SK-N-MC (cell line): ENCODE results near the gene NOP16.

Experiments used
- DNase-seq: peaks from one replicate; pipeline ENCODE4 v3.0.0-alpha.2; 2011; ENCODE audit warnings: low read depth, low spot score
- H3K27ac ChIP-seq: fragments of 200-600 bp; sonication (generic); 2 replicates; pipeline ENCODE4 v1.5.1; 2016; ENCODE audit warnings: mixed run types
- H3K36me3 ChIP-seq: fragments of 200-600 bp; sonication (generic); 2 replicates; pipeline ENCODE4 v1.6.1; 2017; ENCODE audit warnings: antibody characterized with exemption, low read length, mixed read lengths; ENCODE audit not compliant: insufficient read depth
- H3K4me3 ChIP-seq: fragments of 200-600 bp; sonication (generic); 2 replicates; pipeline ENCODE4 v1.5.1; 2016
- H3K9ac ChIP-seq: fragments of 200-600 bp; sonication (generic); 2 replicates; pipeline ENCODE4 v1.8.0; 2017; ENCODE audit warnings: mixed run types, mixed read lengths; ENCODE audit not compliant: insufficient read length
- H3K9me3 ChIP-seq: fragments of 200-600 bp; sonication (generic); 2 replicates; pipeline ENCODE4 v1.6.1; 2017; ENCODE audit warnings: low read depth, mild to moderate bottlenecking, antibody characterized with exemption, low read length, moderate library complexity, mixed read lengths
- EZH2 ChIP-seq: fragments of 200-600 bp; sonication (generic); IDR thresholded peaks from one replicate; pipeline ENCODE4 v1.6.1; 2017; ENCODE audit warnings: antibody characterized with exemption
- FOXP2 ChIP-seq: optimal IDR thresholded peaks from 2 replicates; pipeline ENCODE3; 2011; ENCODE audit warnings: mild to moderate bottlenecking, moderate library complexity; ENCODE audit not compliant: insufficient read depth; ENCODE audit errors: extremely low read length, control extremely low read depth
- POLR2AphosphoS5 ChIP-seq: IDR thresholded peaks from 2 replicates; pipeline ENCODE4 v1.6.1; 2012; ENCODE audit warnings: mild to moderate bottlenecking, low read depth, low read length, borderline replicate concordance

The NOP16 gene

GRCh38 chr5:176406436-176407052 lies 18.1 kb upstream of the NOP16 start:
- H3K27ac ChIP-seq, result no peak overlapping the region
- TF ChIP-seq FOXP2, result no peak
- TF ChIP-seq POLR2AphosphoS5, result no peak
- no peak for TF ChIP-seq EZH2
- H3K36me3 ChIP-seq, result no peaks in the 10 kb centered on the region
- H3K9me3 ChIP-seq, result no peaks in the 10 kb centered on the region
- no peak for DNase-seq
- no peak overlapping the region for H3K4me3 ChIP-seq
- H3K9ac ChIP-seq, result no peak overlapping the region

GRCh38 chr5:176405656-176406435 lies 17.4 kb upstream of the NOP16 start:
- H3K9ac ChIP-seq, result no peak overlapping the region
- no peak for TF ChIP-seq EZH2
- TF ChIP-seq FOXP2, result no peak
- no peak for TF ChIP-seq POLR2AphosphoS5
- no peaks in the 10 kb centered on the region for H3K9me3 ChIP-seq
- H3K36me3 ChIP-seq, result no peaks in the 10 kb centered on the region
- no peak overlapping the region for H3K4me3 ChIP-seq
- DNase-seq, result no peak
- H3K27ac ChIP-seq, result no peak overlapping the region

DNA sequence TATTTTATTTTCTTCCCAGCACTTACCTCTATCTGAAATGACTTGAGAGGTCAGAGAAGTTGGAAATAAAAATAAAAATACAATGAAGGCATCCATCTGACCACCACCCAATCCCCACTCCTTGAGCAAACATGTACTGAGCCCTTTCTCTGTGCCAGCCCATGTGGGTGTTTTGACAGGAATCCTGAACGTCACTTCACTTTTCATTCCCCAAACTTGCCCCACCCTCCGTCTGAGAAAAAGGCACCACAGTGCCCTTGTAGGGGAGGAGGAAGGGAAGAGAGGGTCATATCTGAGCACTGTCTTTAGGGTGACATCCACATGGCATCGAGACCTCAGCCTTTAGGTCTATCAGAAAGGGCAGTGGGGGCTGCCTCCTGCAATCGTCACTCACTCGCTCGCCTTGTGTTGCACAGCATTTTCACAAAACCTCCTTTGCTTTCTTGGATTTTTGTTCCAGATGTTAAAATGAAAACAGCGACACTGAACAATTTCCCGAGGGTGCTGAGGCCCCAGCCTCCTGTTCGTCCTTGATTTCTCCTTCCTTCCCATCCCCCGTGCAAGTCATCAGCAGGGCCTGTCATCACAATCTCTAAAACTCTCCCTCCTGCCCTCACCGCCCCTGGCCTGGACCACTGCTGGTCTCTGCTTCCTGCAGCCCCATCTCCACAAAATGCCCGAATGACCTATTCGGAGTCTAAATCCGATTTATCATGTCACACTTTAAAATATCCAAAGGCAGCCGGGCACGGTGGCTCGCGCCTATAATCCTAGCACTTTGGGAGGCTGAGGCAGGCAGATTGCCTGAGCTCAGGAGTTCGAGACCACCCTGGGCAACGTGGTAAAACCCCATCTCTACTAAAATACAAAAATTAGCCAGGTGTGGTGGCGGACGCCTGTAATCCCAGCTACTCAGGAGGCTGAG lies 13.1 kb upstream of the NOP16 start:
- no peak for DNase-seq
- Histone ChIP-seq H3K9me3 (no peaks in the 10 kb centered on the region), H3K27ac (no peak overlapping the region), H3K4me3 (no peak overlapping the region), H3K9ac (no peak overlapping the region), H3K36me3 (no peaks in the 10 kb centered on the region)
- TF ChIP-seq POLR2AphosphoS5 (no peak), FOXP2 (no peak), EZH2 (no peak)

DNA sequence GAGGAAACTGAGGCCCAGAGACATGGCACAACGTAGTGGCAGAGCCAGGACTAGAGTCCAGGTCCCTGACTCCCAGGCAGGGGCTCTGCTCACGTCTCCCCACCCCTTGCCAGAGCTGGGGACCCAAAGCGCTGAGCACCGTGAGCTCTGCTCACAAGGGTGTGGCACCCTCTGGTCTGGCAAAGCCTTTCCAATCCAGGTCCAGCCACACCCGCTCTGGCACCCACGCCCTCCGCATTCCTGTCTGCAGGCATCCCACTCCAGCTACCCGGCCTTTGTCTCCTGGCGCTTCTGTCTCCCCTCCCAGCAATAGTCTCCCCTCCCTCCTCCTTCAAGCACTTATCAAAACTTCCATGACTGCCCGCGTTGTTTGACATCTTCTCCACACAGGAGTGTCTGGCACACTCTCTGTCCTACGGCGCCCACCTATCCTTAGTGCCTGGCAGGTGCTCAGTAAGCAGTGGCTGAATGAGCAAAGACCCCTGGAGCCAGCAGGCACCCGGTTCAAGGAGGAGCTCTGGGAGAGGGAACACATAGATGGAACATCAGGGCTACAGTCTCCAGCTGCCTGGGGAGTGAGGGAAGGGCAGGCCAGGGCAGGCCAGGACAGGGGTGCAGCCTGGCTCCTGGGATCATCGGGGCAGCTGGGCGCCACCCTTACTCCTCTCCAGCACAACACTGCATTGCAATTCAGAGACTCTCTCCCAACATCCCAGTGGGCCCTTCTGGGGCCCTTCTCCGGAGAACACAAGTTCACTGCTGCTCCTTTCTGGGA lies 12.2 kb upstream of the NOP16 start:
- H3K4me3 ChIP-seq, result no peak overlapping the region
- no peak overlapping the region for H3K9ac ChIP-seq
- H3K36me3 ChIP-seq, result no peaks in the 10 kb centered on the region
- no peak overlapping the region for H3K27ac ChIP-seq
- no peak for TF ChIP-seq EZH2
- no peak for TF ChIP-seq POLR2AphosphoS5
- TF ChIP-seq FOXP2, result no peak
- DNase-seq, result no peak
- no peaks in the 10 kb centered on the region for H3K9me3 ChIP-seq

DNA sequence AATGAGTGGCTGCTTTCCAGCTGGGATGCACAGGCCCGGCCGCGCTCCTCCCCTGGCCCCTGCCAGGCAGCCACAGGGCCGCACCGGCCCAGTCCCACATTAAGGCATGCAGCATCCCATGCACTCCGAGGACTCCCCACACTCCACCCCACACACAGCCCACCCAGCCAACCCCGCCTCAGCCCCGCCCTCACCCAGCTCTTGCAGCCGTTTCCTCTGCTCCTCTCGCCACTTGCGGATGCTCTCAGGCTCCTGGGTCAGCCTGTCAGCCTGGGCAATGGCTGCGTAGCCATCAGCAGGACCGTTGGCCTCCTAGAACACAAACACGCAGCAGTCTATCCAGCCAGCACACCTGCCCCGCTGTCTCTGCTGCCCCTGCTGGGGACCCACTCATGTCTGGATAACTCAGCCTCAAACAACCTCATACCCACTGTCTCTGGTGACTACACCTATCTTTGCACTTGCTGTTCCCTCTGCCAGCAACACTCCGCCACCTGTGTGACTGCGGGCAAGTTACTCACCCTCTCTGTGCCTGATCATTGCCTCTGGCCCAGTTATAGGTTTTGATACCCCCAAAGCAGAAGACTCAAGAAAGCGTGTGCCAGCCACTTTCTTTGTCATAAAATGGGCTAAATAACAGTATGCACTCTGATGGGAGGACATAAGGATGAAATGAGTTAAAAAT lies 9.5 kb upstream of the NOP16 start:
- H3K9me3 ChIP-seq, result no peaks in the 10 kb centered on the region
- H3K27ac ChIP-seq, result no peak overlapping the region
- H3K36me3 ChIP-seq, result no peaks in the 10 kb centered on the region
- no peak for DNase-seq
- no peak overlapping the region for H3K4me3 ChIP-seq
- no peak overlapping the region for H3K9ac ChIP-seq
- TF ChIP-seq POLR2AphosphoS5 (no peak), EZH2 (no peak), FOXP2 (no peak)

GRCh38 chr5:176396330-176396729 lies 7.9 kb upstream of the NOP16 start:
- Histone ChIP-seq H3K4me3 (no peak overlapping the region), H3K27ac (no peak overlapping the region), H3K9me3 (no peaks in the 10 kb centered on the region), H3K9ac (peak overlapping the region; percentile 45), H3K36me3 (no peaks in the 10 kb centered on the region)
- DNase-seq, result no peak
- no peak for TF ChIP-seq POLR2AphosphoS5

GRCh38 chr5:176394881-176395675 lies 6.7 kb upstream of the NOP16 start:
- Histone ChIP-seq H3K36me3 (peaks cover 2% of the 10 kb centered on the region; the same call in 1 of the 2 replicates), H3K9ac (no peak overlapping the region)

More at GRCh38 chr5:176394881-176395675, 6.7 kb upstream of the NOP16 start:
- no peak for TF ChIP-seq EZH2
- no peak for TF ChIP-seq FOXP2
- no peak for TF ChIP-seq POLR2AphosphoS5
- no peak for DNase-seq
- Histone ChIP-seq H3K27ac (no peak overlapping the region), H3K4me3 (no peak overlapping the region), H3K9me3 (no peaks in the 10 kb centered on the region)
